GM12878 (cell line): ENCODE data around the gene ANO3. TPM values are rescaled to one million over a fixed set of nuclear protein-coding genes. Genes with fewer than 3 reads are reported as not detected.

Experiments
- ATAC-seq: fragments of 200-7000 bp; cut with Tn5 transposase; 3 replicates; pipeline ENCODE4 v1.9.1; 2020; ENCODE audit warnings: mild to moderate bottlenecking, moderate library complexity
- BruUV-seq: library from RNA; stranded (reverse); fragments of 400-500 nt; replicated peaks from 2 replicates; lab custom pipeline; 2021; lab: Mats Ljungman, UMichigan
- CTCF ChIA-PET: fragments of 300-600 bp; sonication (Branson Sonifier 250); formaldehyde crosslinking; extraction: SDS; loops from one replicate; lab custom pipeline; 2021; ENCODE audit warnings: inconsistent platforms; lab: Yijun Ruan, JAX
- POLR2A ChIA-PET: fragments of 350-600 bp; formaldehyde crosslinking; extraction: SDS; loops from one replicate; lab custom pipeline; 2021; ENCODE audit warnings: inconsistent platforms; lab: Charles Lee
- RAD21 ChIA-PET: fragments of 300-600 bp; sonication (Branson Sonifier 250); formaldehyde crosslinking; loops from one replicate; lab custom pipeline; 2023; ENCODE audit warnings: antibody characterized with exemption; ENCODE audit not compliant: unreplicated experiment; lab: Charles Lee
- SMC1A ChIA-PET: fragments of 300-600 bp; sonication (Branson Sonifier 250); formaldehyde crosslinking; loops from one replicate; lab custom pipeline; 2023; ENCODE audit not compliant: unreplicated experiment, uncharacterized antibody; lab: Charles Lee
- DNase-seq: peaks from one replicate; pipeline ENCODE4 v3.0.0-alpha.2; 2011; ENCODE audit warnings: low read depth, low spot score
- FAIRE-seq: peaks from 3 replicates; lab custom pipeline; 2011; peaks lifted over from hg19 to GRCh38; lab: Jason Lieb, UNC
- H2AFZ ChIP-seq: 2 replicates; pipeline ENCODE4 v1.6.0; 2011; ENCODE audit warnings: low read depth, low read length, control low read depth; ENCODE audit not compliant: control insufficient read depth
- H3K27ac ChIP-seq: 2 replicates; pipeline ENCODE4 v1.5.1; 2011; ENCODE audit warnings: control low read depth; ENCODE audit not compliant: control insufficient read depth, insufficient read depth
- H3K27me3 ChIP-seq, 2 experiments: replicated peaks in 1 of 2; 2 replicates each; pipeline versions ENCODE4 v1.6.0 to v1.6.1; 2011; ENCODE audit warnings: low read length in 1 of 2; ENCODE audit not compliant: control insufficient read depth in 2 of 2, insufficient read depth in 2 of 2
- H3K36me3 ChIP-seq, 2 experiments: 2 replicates each; pipeline ENCODE4 v1.5.1; 2011; ENCODE audit warnings: low read length in 1 of 2; ENCODE audit not compliant: control insufficient read depth in 2 of 2, insufficient read depth in 2 of 2
- H3K4me1 ChIP-seq: 2 replicates; pipeline ENCODE4 v1.6.1; 2011; ENCODE audit warnings: mild to moderate bottlenecking, low read length, moderate library complexity, mixed read lengths; ENCODE audit not compliant: control insufficient read depth, insufficient read depth
- H3K4me2 ChIP-seq: 2 replicates; pipeline ENCODE4 v1.6.0; 2011; ENCODE audit warnings: control low read depth; ENCODE audit not compliant: control insufficient read depth, insufficient read depth
- H3K4me3 ChIP-seq: fragments of 200-600 bp; sonication (generic); 2 replicates; pipeline ENCODE4 v1.5.1; 2016
- H3K79me2 ChIP-seq: 2 replicates; pipeline ENCODE4 v1.6.0; 2011; ENCODE audit warnings: low read length; ENCODE audit not compliant: control insufficient read depth, insufficient read depth
- H3K9ac ChIP-seq: 2 replicates; pipeline ENCODE4 v1.8.0; 2011; ENCODE audit warnings: low read length, control low read depth, mixed read lengths; ENCODE audit not compliant: control insufficient read depth, insufficient read depth
- H3K9me3 ChIP-seq: replicated peaks from 3 replicates; pipeline ENCODE4 v1.5.1; 2011; ENCODE audit warnings: mild to moderate bottlenecking, low read length; ENCODE audit not compliant: control insufficient read depth, insufficient read depth
- H4K20me1 ChIP-seq: 2 replicates; pipeline ENCODE4 v1.6.0; 2011; ENCODE audit not compliant: control insufficient read depth, insufficient read depth
- ATF2 ChIP-seq: IDR thresholded peaks from 2 replicates; pipeline ENCODE4 v1.6.1; 2012; ENCODE audit warnings: low read length, inconsistent platforms
- ESRRA ChIP-seq: IDR thresholded peaks from 2 replicates; pipeline ENCODE4 v1.6.1; 2012; ENCODE audit warnings: mild to moderate bottlenecking, low read length, improper control_type of control experiment
- GABPA ChIP-seq: IDR thresholded peaks from 2 replicates; pipeline ENCODE4 v1.6.1; 2014; ENCODE audit warnings: antibody characterized with exemption, low read depth, mild to moderate bottlenecking, inconsistent platforms
- MTA2 ChIP-seq: fragments of 450-650 bp; IDR thresholded peaks from 2 replicates; pipeline ENCODE4 v1.6.1; 2016; ENCODE audit warnings: low read depth, mild to moderate bottlenecking, moderate library complexity
- RBBP5 ChIP-seq: fragments of 200-600 bp; sonication (generic); conservative IDR thresholded peaks from 2 replicates; pipeline ENCODE4 v1.6.1; 2016
- SREBF2 ChIP-seq: IDR thresholded peaks from 2 replicates; pipeline ENCODE4 v1.6.1; 2012; ENCODE audit warnings: mild to moderate bottlenecking, low read length
- ZNF217 ChIP-seq: fragments of 450-650 bp; IDR thresholded peaks from 2 replicates; pipeline ENCODE4 v1.6.1; 2017; ENCODE audit warnings: antibody characterized with exemption, mild to moderate bottlenecking
- WGBS: methylation state at CpG from one replicate; pipeline ENCODE4 v1.1.6; 2016; ENCODE audit warnings: low lambda C conversion rate; ENCODE audit not compliant: insufficient replicate concordance, insufficient coverage; ENCODE audit errors: missing lambda C conversion rate; 5-methylcytosine and 5-hydroxymethylcytosine counted together
- in situ Hi-C: fragments of 300-500 bp; cut with MboI; formaldehyde crosslinking; loops from 9 replicates; pipeline ENCODE4 v1.14.3; 2018; ENCODE audit warnings: mixed read lengths
- intact Hi-C: fragments of 100-400 bp; cut with micrococcal nuclease; formaldehyde crosslinking; loops from one replicate; pipeline ENCODE4 v1.14.2; 2022; ENCODE audit not compliant: unreplicated experiment
- polyA plus RNA-seq, 11 experiments: library from polyadenylated mRNA; depleted of rRNA in 4 of 11; unstranded in 6 of 11; stranded (reverse) in 5 of 11; fragments of >200 nt; fragmentation: Nextera tagmentation in 4 of 11; fragmentation: Illumina TruSeq in 1 of 11; extraction: Ambion mirVana in 4 of 11; extraction: Trizol in 1 of 11; gene quantifications; 1 replicate in 1 of 11; 2 replicates in 10 of 11; pipeline versions ENCODE4 v1.2.1 to v1.2.3, GENCODE V29; 2011 to 2016; ENCODE audit warnings: inconsistent platforms in 2 of 11, missing spikeins in 2 of 11, low read depth in 1 of 11
- total RNA-seq, 4 experiments: library from RNA; depleted of rRNA in 3 of 4; stranded (reverse); fragments of >200 nt in 3 of 4; fragmentation: Illumina TruSeq in 1 of 4; extraction: Trizol in 1 of 4; gene quantifications; 2 replicates each; pipeline versions ENCODE4 v1.2.1 to v1.2.3, GENCODE V29; 2013 to 2021
- TF ChIP-seq, protein P1 (sequence below): fragments of 450-650 bp; IDR thresholded peaks from 2 replicates; pipeline ENCODE4 v1.6.1; 2017; ENCODE audit warnings: mild to moderate bottlenecking, moderate library complexity
- TF ChIP-seq, protein P2 (sequence below): fragments of 450-650 bp; IDR thresholded peaks from 2 replicates; pipeline ENCODE4 v1.6.1; 2017; ENCODE audit warnings: mild to moderate bottlenecking, moderate library complexity

ANO3 gene
- total and polyA plus RNA-seq, 10 of the 15 experiments (the other 5 are each of a cell fraction or from before 2014, with no cell fraction given) = 0.13 to 5.9 (median 0.44) TPM

DNA sequence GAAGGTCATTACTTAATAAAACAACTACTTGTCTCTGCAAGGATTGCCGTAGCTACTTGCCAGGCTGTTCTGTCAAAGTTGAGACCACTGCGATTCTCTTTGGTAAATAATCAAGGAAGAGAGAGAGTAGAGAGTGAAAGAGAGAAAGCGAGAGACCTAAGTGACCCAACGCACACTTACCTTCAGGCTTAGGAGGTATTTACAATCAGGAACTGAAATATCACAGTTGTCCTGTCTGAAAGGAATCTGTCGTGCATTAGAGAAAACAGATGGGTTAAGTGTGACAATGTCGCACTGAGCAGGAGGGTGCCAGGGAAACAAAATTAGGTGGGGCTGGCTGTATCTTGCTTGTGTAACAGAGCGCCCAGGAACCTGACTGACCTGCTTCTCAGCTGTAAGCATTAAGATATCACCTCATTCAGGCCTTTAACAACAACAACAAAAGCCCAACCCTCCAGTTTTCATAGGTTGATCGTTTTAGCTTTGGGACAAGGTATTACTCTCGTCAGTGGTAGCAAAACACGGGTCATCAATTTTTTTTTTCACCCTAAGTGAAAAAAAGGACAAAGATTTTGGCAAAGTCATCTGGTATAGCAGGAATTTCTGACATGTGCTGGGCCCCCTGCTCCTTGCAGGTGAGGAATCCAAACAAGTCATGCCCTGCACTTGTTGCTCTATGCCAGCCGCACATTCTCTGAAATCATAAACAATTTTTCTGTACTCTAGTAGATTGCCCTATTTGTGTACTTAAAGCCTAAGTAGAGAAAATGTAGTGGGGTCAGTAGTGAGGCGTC is 240.1 kb downstream of the ANO3 start, which contains the start of gene MUC15:
MUC15 (minus strand) TSS at position 403 of the 794 bp plus-strand sequence. CDS start 5,169 bp downstream, outside the sequence.
- Histone ChIP-seq H3K4me3 (no peak within 1 kb of the TSS), H3K9ac (no peak within 1 kb of the TSS), H3K36me3 (no peaks in the 10 kb centered on the region), H3K4me2 (no peak within 1 kb of the TSS), H4K20me1 (no peaks in the 10 kb centered on the region), H2AFZ (peak within 1 kb of the TSS; percentile 30), H3K79me2 (no peaks in the 10 kb centered on the region), H3K27ac (no peak within 1 kb of the TSS), H3K4me1 (no peaks in the 10 kb centered on the region), H3K27me3 (no peaks in the 10 kb centered on the region; a peak in 1 of 4 replicates), H3K9me3 (no peaks in the 10 kb centered on the region)
- FAIRE-seq (no peak), ATAC-seq (peak; percentile 78), DNase-seq (no peak)
- ChIA-PET POLR2A (interaction anchor here (0.9 to 3.8 kb wide), 8 partner anchors 13 to 62 kb away, joined by 3 to 12 read pairs (median 3); no protein-coding TSS in a partner anchor), CTCF (interaction anchor here (0.9 to 3.5 kb wide), 4 partner anchors 11 to 20 kb away, joined by 3 to 15 read pairs (median 4); no protein-coding TSS in a partner anchor), SMC1A (interaction anchor here (0.9 to 3.3 kb wide), 13 partner anchors 8 to 79 kb away, joined by 3 to 16 read pairs (median 4); no protein-coding TSS in a partner anchor), RAD21 (interaction anchor here (1.0 to 2.4 kb wide), 9 partner anchors 12 to 63 kb away, joined by 3 to 7 read pairs (median 4); no protein-coding TSS in a partner anchor)
- WGBS = 44% methylated on average over 12 of the region's 12 CpGs
- in situ Hi-C loops = no loop called here
- BruUV-seq = no TSS peak
- intact Hi-C loops = no loop called here
- TF ChIP-seq MTA2 (peak; percentile 12; the same call in 1 of the 2 replicates), ZNF217 (no peak), ATF2 (no peak), RBBP5 (no peak), ESRRA (no peak), GABPA (no peak), SREBF2 (no peak)
- TF ChIP-seq, protein P1, sequence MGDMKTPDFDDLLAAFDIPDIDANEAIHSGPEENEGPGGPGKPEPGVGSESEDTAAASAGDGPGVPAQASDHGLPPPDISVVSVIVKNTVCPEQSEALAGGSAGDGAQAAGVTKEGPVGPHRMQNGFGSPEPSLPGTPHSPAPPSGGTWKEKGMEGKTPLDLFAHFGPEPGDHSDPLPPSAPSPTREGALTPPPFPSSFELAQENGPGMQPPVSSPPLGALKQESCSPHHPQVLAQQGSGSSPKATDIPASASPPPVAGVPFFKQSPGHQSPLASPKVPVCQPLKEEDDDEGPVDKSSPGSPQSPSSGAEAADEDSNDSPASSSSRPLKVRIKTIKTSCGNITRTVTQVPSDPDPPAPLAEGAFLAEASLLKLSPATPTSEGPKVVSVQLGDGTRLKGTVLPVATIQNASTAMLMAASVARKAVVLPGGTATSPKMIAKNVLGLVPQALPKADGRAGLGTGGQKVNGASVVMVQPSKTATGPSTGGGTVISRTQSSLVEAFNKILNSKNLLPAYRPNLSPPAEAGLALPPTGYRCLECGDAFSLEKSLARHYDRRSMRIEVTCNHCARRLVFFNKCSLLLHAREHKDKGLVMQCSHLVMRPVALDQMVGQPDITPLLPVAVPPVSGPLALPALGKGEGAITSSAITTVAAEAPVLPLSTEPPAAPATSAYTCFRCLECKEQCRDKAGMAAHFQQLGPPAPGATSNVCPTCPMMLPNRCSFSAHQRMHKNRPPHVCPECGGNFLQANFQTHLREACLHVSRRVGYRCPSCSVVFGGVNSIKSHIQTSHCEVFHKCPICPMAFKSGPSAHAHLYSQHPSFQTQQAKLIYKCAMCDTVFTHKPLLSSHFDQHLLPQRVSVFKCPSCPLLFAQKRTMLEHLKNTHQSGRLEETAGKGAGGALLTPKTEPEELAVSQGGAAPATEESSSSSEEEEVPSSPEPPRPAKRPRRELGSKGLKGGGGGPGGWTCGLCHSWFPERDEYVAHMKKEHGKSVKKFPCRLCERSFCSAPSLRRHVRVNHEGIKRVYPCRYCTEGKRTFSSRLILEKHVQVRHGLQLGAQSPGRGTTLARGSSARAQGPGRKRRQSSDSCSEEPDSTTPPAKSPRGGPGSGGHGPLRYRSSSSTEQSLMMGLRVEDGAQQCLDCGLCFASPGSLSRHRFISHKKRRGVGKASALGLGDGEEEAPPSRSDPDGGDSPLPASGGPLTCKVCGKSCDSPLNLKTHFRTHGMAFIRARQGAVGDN = peak; percentile 17; the same call in 1 of the 2 replicates
- TF ChIP-seq, protein P2, sequence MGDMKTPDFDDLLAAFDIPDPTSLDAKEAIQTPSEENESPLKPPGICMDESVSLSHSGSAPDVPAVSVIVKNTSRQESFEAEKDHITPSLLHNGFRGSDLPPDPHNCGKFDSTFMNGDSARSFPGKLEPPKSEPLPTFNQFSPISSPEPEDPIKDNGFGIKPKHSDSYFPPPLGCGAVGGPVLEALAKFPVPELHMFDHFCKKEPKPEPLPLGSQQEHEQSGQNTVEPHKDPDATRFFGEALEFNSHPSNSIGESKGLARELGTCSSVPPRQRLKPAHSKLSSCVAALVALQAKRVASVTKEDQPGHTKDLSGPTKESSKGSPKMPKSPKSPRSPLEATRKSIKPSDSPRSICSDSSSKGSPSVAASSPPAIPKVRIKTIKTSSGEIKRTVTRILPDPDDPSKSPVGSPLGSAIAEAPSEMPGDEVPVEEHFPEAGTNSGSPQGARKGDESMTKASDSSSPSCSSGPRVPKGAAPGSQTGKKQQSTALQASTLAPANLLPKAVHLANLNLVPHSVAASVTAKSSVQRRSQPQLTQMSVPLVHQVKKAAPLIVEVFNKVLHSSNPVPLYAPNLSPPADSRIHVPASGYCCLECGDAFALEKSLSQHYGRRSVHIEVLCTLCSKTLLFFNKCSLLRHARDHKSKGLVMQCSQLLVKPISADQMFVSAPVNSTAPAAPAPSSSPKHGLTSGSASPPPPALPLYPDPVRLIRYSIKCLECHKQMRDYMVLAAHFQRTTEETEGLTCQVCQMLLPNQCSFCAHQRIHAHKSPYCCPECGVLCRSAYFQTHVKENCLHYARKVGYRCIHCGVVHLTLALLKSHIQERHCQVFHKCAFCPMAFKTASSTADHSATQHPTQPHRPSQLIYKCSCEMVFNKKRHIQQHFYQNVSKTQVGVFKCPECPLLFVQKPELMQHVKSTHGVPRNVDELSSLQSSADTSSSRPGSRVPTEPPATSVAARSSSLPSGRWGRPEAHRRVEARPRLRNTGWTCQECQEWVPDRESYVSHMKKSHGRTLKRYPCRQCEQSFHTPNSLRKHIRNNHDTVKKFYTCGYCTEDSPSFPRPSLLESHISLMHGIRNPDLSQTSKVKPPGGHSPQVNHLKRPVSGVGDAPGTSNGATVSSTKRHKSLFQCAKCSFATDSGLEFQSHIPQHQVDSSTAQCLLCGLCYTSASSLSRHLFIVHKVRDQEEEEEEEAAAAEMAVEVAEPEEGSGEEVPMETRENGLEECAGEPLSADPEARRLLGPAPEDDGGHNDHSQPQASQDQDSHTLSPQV = no peak
